Mammary epithelial cell (primary cell): ENCODE measurements around the gene TAOK1.

Source experiments
- CTCF ChIP-seq, 2 donors: IDR thresholded peaks in 1 of 2; conservative IDR thresholded peaks in 1 of 2; 2 replicates each; pipeline ENCODE4 v1.5.1; 2011 to 2012; ENCODE audit warnings: inconsistent platforms in 2 of 2, low read length in 2 of 2, mild to moderate bottlenecking in 2 of 2, control low read depth in 1 of 2, low read depth in 1 of 2; ENCODE audit not compliant: insufficient read depth in 1 of 2; ENCODE audit errors: extremely low read depth in 1 of 2
- EZH2 ChIP-seq: IDR thresholded peaks from 2 replicates; pipeline ENCODE4 v1.6.1; 2012; ENCODE audit warnings: low read length, inconsistent platforms, borderline replicate concordance

- no peak for TF ChIP-seq CTCF (conservative IDR thresholded peaks at IDR 0.05 in 1 of 2, IDR thresholded peaks at IDR 0.05 in 1 of 2; ENCODE audit: extremely low read depth in 1 of 2, insufficient read depth in 1 of 2, low read depth in 1 of 2, low read length in 2 of 2)
- TF ChIP-seq EZH2 = no peak
Observed at GRCh38 chr17:29342158-29342765, 47.9 kb upstream of the TAOK1 start.
